LoVo (cell line): ENCODE measurements around the gene NAA20.
"Not testable (repeated sequence)": the region's sequence is repeated elsewhere in the genome, so short reads cannot be mapped to it uniquely, and the experiment has no call there.

Source experiments
- DNase-seq: peaks from one replicate; pipeline ENCODE4 v3.0.0-alpha.2; 2016; ENCODE audit warnings: low spot score

Gene NAA20

GRCh38 chr20:19991854-19992253 is 25.3 kb upstream of the NAA20 start:
- no peak for DNase-seq

GRCh38 chr20:19992996-19993908 is 23.9 kb upstream of the NAA20 start:
- DNase-seq, result peak; percentile 67

GRCh38 chr20:19993958-19994669 is 23.0 kb upstream of the NAA20 start:
- peak; percentile 52 for DNase-seq

- peak; percentile 62 for DNase-seq
Measured at GRCh38 chr20:19995220-19995863, 21.8 kb upstream of the NAA20 start.

GRCh38 chr20:19996222-19996621 is 20.9 kb upstream of the NAA20 start:
- no peak for DNase-seq

- DNase-seq, result no peak
Measured at GRCh38 chr20:19996917-19997316, 20.2 kb upstream of the NAA20 start.

GRCh38 chr20:19998990-19999705 is 18.0 kb upstream of the NAA20 start:
- no peak for DNase-seq

GRCh38 chr20:20000211-20000968 is 16.8 kb upstream of the NAA20 start:
- DNase-seq, result no peak

- DNase-seq, result no peak
Measured at GRCh38 chr20:20002101-20002998, 14.8 kb upstream of the NAA20 start.

- no peak for DNase-seq
Measured at GRCh38 chr20:20003031-20003954, 13.9 kb upstream of the NAA20 start.

- not testable (repeated sequence) for DNase-seq
Measured at GRCh38 chr20:20003955-20004322, 13.2 kb upstream of the NAA20 start.

- DNase-seq, result no peak
Measured at GRCh38 chr20:20005342-20005741, 11.8 kb upstream of the NAA20 start.

- no peak for DNase-seq
Measured at GRCh38 chr20:20009784-20010253, 7.3 kb upstream of the NAA20 start.

GRCh38 chr20:20010639-20011500 is 6.3 kb upstream of the NAA20 start:
- DNase-seq, result peak; percentile 25

- DNase-seq, result no peak
Measured at GRCh38 chr20:20012541-20012940, 4.6 kb upstream of the NAA20 start.

- no peak for DNase-seq
Measured at GRCh38 chr20:20014659-20015058, 2.5 kb upstream of the NAA20 start.

GRCh38 chr20:20017844-20018185 is 653 bp downstream of the NAA20 start:
- DNase-seq, result no peak

GRCh38 chr20:20018366-20018765 is 1.2 kb downstream of the NAA20 start:
- DNase-seq, result no peak
